ENCODE results near the gene ZNF10.

ZNF10 gene

GRCh38 chr12:133201888-133202287 lies 71.5 kb downstream of the ZNF10 start (continued):
- TF ChIP-seq TSHZ2 (CRISPR knock-in tag; IDR thresholded peaks at IDR 0.05) (no peak), RARB (CRISPR knock-in tag; IDR thresholded peaks at IDR 0.05) (no peak), OSR1 (CRISPR knock-in tag; IDR thresholded peaks at IDR 0.05) (no peak), ZNF8 (CRISPR knock-in tag; IDR thresholded peaks at IDR 0.05) (no peak), ISL1 (CRISPR knock-in tag; IDR thresholded peaks at IDR 0.05) (no peak), ESRRG (CRISPR knock-in tag; IDR thresholded peaks at IDR 0.05) (no peak), ZNF565 (CRISPR knock-in tag; conservative IDR thresholded peaks at IDR 0.05; ENCODE audit: low read depth) (no peak), PATZ1 (CRISPR knock-in tag; IDR thresholded peaks at IDR 0.05; ENCODE audit: borderline replicate concordance) (no peak)

- ATAC-seq = no peak
- TF ChIP-seq CSRNP3 (CRISPR knock-in tag; IDR thresholded peaks at IDR 0.05) (no peak), ZFP3 (CRISPR knock-in tag; IDR thresholded peaks at IDR 0.05) (no peak), ARNTL (CRISPR knock-in tag; IDR thresholded peaks at IDR 0.05; ENCODE audit: borderline replicate concordance, low read depth) (no peak), GLIS3 (CRISPR knock-in tag; IDR thresholded peaks at IDR 0.05) (no peak), ZNF565 (CRISPR knock-in tag; conservative IDR thresholded peaks at IDR 0.05; ENCODE audit: low read depth) (no peak), RARB (CRISPR knock-in tag; IDR thresholded peaks at IDR 0.05) (no peak), CREB5 (CRISPR knock-in tag; IDR thresholded peaks at IDR 0.05; ENCODE audit: low read depth) (no peak), ISL1 (CRISPR knock-in tag; IDR thresholded peaks at IDR 0.05) (no peak), OSR1 (CRISPR knock-in tag; IDR thresholded peaks at IDR 0.05) (no peak), ZC3H10 (CRISPR knock-in tag; IDR thresholded peaks at IDR 0.05) (no peak), ZNF8 (CRISPR knock-in tag; IDR thresholded peaks at IDR 0.05) (no peak), PPARA (CRISPR knock-in tag; IDR thresholded peaks at IDR 0.05; ENCODE audit: borderline replicate concordance) (no peak), ZNF70 (CRISPR knock-in tag; IDR thresholded peaks at IDR 0.05) (no peak), SNAI2 (CRISPR knock-in tag; IDR thresholded peaks at IDR 0.05) (no peak), BACH2 (CRISPR knock-in tag; IDR thresholded peaks at IDR 0.05; ENCODE audit: borderline replicate concordance) (no peak), CSDC2 (CRISPR knock-in tag; IDR thresholded peaks at IDR 0.05) (no peak)
Measured at GRCh38 chr12:133202493-133203343, 72.3 kb downstream of the ZNF10 start.

- no peak for ATAC-seq
- TF ChIP-seq RARB (CRISPR knock-in tag; IDR thresholded peaks at IDR 0.05) = no peak
- TF ChIP-seq ZNF565 (CRISPR knock-in tag; conservative IDR thresholded peaks at IDR 0.05; ENCODE audit: low read depth) = no peak
- TF ChIP-seq ZC3H10 (CRISPR knock-in tag; IDR thresholded peaks at IDR 0.05) = no peak
- no peak for TF ChIP-seq TCF4 (CRISPR knock-in tag; IDR thresholded peaks at IDR 0.05; ENCODE audit: borderline replicate concordance)
- TF ChIP-seq CREB5 (CRISPR knock-in tag; IDR thresholded peaks at IDR 0.05; ENCODE audit: low read depth) = no peak
- no peak for TF ChIP-seq OSR1 (CRISPR knock-in tag; IDR thresholded peaks at IDR 0.05)
- TF ChIP-seq ARNTL (CRISPR knock-in tag; IDR thresholded peaks at IDR 0.05; ENCODE audit: borderline replicate concordance, low read depth) = no peak
- no peak for TF ChIP-seq TSHZ2 (CRISPR knock-in tag; IDR thresholded peaks at IDR 0.05)
- TF ChIP-seq POU6F1 (CRISPR knock-in tag; IDR thresholded peaks at IDR 0.05; ENCODE audit: borderline replicate concordance, low read depth) = no peak
Measured at GRCh38 chr12:133203344-133204263, 73.2 kb downstream of the ZNF10 start.
